ENCODE data around the gene YDJC. TPM values are rescaled to one million over a fixed set of nuclear protein-coding genes. Genes with fewer than 3 reads are reported as not detected.
"Not testable (repeated sequence)": the region's sequence is repeated elsewhere in the genome, so short reads cannot be mapped to it uniquely, and the experiment has no call there.

Gene YDJC
- total RNA-seq, 1 donor from 2014 or later, result 46.8 TPM

DNA sequence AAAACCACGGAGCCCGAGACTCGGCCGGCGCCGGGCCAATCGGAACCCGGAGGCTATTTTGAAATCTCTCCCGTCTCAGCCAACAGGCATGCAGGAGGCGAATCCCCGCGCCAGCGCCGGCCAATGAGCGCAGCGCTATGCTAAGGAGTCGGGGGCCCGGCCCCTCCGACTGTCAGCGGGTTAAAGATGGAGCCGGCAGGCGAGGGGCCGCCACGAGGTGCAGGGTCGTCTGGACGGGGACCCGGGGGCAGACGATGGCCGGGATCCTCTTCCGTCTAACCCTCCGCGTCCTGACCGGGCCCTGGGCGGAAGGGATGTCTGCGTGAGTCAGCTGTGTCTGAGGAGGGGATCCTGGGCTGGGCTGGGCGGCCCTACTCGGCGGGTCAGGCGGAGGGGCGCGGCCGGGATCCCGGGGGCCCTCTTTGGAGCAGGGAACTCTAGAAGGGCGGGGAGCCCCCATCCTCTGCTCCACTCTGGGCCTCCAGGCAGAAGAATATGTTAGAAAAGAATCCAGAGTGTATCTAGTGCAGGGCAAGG, 22.3 kb upstream of the YDJC start:
- DNase-seq (ENCODE audit: extremely low read depth, low read depth, low spot score), result no peak

DNA sequence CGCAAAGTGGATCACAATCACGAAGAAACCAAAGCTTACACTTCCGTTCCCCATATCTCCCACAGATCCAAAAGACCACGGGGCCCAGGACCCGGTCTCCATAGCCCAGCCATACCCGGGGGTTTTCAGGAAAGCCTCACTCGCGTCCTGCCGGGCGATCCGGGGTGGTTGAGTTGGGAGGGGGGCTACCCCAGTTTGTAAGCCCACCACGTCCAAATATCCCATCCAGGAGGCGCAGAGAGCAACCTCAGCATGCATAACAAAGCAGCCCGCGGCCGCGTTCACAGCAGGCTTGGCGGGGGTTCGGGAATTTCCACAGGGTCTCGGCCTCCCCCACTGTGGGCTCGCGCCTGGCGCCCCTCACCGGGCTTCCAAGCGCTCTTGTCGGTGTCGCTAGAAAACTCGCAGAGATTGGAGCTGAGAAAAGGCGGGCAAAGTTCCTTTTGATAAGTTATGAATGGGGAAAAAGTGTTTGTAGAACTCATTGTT, 21.7 kb upstream of the YDJC start:
- DNase-seq (ENCODE audit: extremely low read depth, low read depth, low spot score), result no peak

DNA sequence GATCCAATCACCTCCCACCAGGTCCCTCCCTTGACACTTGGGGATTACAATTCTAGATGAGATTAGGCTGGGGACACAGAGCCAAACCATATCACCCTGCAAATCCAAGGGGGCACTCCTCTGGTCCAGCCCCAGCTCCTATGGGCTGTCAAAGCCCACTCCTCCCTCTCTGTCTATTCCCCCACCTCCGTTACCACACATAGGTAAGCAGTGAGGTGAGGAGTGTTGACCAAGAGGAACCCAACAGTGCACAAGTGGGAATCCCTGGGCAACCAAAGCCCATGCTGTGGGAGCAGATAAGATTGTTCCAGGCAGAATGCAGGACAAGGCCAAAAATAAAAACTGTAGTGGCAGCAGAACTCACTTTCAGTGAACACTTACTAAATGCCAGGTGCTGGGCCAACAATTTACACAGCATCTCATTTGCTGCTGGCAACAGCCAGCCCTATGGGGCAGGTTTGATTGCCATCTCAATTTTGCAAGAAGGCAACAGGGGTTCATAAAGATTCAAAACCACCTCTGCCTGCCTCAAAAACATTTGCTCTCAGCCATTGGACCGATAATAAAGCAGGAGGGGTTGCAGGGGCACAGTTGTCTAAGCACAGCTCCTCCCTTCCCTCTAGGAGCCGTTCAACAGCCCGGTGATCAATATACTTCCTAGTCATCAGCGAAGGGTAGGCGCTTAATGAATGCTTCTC, 21.1 kb upstream of the YDJC start:
- no peak for DNase-seq (ENCODE audit: extremely low read depth, low read depth, low spot score)

DNA sequence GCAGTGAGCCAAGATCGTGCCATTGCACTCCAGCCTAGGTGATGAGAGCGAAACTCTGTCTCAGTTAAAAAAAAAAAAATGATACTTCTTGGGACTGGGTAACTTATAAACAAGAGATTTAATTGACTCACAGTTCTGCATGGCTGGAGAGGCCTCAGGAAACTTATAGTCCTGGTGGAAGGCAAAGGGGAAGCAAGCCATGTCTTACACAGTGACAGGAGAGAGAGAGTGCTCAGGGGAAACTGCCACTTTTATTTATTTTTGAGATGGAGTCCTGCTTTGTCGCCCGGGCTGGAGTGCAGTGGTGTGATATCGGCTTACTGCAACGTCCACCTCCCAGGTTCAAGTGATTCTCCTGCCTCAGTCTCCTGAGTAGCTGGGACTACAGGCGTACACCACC, 20.5 kb upstream of the YDJC start:
- DNase-seq (ENCODE audit: extremely low read depth, low read depth, low spot score), result no peak

DNA sequence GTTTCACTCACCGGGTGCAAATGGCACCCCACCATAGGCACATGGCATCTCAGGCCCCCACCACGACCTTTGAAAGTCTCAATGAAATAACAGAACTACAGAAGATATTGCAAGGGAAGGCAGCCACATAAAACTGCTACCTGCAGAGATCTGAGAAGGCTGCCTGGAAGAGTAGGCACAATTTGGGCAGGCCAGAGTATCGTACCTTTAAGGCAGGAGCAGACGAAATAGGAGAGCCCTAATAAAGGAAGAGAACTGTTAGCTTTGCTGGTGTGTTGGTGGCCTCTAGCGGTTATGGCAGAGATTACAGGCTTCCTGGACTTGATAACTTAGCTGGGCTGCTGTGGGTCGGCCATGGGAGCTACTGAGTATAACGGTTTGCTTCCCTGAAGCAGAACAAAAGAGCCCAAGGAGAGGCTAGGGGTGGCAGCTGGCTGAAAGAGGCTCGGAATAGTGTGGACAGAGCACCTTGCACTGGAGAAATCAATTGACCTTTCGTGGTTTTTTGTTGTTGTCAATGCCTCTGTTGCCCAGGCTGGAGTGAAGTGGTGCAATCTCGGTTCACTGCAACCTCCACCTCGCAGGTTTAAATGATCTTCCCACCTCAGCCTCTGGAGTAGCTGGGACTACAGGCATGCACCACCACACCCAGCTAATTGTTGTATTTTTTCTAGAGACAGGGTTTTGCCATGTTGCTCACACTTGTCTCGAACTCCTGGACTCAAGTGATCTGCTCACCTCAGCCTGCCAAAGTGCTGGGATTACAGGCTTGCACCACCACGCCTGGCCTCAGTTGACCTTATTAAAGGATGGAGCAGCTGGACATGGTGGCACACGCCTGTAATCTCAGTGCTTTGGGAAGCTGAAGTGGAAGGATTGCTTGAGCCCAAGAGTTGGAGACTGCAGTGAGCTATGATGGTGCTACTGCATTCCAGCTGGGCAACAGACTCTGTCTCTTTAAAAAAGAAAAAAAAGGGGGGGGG, 17.1 kb upstream of the YDJC start:
- no peak for DNase-seq (ENCODE audit: extremely low read depth, low read depth, low spot score)

DNA sequence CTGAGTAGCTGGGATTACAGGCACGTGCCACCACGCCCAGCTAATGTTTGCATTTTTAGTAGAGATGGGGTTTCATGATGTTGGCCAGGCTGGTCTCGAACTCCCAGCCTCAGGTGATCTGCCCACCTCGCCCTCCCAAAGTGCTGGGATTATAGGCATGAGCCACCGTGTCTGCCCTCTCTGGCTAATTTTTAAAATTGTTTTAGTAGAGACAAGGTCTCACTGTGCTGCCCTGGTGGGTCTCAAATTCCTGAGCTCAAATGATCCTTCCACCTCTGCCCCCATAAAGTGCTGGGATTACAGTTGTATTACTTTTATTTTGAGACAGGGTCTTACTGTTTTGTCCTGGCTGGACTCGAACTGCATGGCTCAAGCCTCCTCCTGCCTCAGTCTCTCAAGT, 15.7 kb upstream of the YDJC start:
- DNase-seq (ENCODE audit: extremely low read depth, low read depth, low spot score), result not testable (repeated sequence)

DNA sequence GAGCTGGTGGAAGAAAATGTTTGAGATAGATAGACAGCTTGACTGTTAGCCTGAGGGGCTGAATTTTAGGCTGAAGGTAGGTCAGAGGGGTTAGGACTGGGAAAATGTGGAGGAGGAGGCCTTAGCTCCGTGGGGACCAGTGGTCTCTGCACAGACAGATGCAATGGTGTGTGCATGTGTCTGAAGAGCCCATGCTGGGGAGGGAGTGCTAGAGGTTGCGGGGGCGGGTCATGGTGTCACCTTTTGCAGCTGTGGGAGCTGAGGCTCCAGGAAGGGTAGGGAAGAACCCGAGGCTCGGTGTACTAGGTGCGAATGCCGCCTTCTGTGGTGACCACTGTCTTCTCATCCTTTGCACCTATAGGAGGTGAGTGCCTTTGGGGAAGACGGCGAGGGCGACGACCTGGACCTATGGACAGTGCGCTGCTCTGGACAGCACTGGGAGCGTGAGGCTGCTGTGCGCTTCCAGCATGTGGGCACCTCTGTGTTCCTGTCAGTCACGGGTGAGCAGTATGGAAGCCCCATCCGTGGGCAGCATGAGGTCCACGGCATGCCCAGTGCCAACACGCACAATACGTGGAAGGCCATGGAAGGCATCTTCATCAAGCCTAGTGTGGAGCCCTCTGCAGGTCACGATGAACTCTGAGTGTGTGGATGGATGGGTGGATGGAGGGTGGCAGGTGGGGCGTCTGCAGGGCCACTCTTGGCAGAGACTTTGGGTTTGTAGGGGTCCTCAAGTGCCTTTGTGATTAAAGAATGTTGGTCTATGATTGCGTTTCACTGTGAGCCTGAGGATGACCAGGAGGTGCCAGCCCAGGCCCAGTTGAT, 13.9 kb upstream of the YDJC start:
- no peak for DNase-seq (ENCODE audit: extremely low read depth, low read depth, low spot score)

DNA sequence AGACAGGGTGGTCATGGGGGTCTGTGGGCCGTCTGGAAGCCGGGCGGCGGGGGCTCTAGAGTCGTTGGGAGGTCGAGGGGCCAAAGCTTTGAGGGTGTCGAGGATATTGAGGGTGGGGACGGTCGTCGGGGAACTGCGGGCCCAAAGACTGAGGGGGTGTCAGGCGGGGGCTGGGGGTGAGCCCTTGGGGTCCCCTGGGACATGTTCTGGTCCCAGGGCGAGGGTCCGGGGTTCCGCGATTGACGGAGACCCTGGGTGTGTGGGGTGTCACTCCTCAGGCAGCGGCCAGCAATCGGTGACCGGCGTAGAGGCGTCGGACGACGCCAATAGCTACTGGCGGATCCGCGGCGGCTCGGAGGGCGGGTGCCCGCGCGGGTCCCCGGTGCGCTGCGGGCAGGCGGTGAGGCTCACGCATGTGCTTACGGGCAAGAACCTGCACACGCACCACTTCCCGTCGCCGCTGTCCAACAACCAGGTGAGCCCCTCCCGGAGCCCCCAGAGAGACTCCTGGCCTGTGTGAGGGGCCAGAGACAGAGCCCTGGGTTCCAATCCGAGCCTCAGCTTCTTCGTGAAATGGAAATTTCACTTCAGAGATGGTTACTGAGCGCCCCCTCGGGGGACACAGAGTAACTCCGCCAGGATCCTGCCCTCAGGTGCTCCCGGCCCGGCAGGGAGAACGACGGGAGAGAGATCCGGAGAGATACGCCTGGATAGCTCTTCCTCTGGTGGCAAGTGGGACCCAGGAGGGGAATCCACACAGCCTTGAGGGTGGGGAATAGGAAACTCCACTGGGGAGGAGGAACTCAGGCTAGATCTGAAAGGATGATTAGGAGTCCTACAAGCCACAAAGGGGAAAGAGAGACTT, 13.0 kb upstream of the YDJC start:
- DNase-seq (ENCODE audit: extremely low read depth, low read depth, low spot score), result no peak

DNA sequence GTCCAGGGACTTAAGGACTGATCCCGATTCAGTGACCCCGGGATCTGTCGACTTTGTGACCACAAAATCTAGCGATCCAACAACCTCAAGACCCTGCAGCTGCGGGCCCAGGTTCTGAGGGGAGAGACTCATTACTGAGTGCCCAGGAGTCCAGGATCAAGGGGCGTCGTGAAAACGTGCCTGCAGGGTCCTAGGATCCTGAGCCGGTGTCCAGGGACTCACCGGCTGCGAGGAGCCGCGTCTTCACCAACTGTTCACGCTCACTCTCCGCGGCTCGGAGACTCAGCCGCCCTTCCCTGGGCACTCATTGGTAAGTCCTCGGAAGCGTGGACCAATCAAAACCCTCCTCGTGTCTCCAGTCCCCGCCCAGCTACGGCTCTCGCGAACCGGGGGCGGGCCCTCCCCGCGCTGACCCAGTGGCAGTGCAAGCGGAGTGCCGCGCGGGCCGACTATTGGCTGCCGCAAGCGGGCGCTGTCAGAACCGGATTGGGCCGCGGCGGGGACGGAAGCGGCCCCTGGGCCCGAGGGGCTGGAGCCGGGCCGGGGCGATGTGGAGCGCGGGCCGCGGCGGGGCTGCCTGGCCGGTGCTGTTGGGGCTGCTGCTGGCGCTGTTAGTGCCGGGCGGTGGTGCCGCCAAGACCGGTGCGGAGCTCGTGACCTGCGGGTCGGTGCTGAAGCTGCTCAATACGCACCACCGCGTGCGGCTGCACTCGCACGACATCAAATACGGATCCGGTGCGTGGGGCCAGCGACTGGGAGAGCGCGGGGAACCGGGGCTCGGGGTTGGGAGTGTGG, 12.2 kb upstream of the YDJC start, which contains the start of gene SDF2L1:
TSS of gene SDF2L1 (plus strand) at position 514 of the 795 bp plus-strand sequence. CDS start at position 549, 35 bp downstream.
- peak; percentile 88 for DNase-seq (ENCODE audit: extremely low read depth, low read depth, low spot score)

DNA sequence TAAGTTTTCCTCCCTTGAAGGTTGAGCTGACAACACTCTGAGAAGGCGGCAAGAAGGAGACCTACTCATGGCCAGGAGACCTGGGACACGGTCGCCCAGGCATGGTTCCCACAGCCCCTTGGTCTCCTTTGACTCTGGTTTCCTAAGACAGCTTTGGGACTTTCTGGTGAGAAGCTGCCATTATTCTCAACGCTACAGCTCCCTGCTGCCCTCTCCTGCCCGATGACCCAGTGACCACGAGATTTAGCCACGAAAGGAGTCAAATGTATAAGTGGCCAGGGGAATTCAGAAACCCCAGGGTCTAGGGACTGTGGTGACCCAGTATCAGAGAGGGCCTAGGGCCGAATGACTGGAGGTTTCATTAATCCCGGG, 11.6 kb upstream of the YDJC start:
- no peak for DNase-seq (ENCODE audit: extremely low read depth, low read depth, low spot score)

DNA sequence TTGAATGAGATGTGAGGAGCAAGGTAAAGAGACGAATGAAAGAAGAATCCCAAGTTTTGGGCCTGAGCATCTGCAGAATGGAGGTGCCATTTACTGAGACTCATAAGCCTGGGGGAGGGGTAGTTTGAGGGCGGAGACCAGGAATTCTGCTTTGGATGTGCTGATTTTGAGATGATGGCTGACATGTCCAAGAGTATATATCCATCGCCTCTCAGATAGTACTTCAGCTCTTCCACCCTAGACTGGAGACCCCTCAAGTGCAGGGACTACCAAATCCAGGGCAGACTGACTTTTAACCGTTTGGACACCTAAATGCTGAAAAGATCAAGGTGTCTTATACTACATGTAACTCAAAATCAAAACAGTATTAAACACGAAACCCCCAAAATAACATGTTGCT, 11.0 kb upstream of the YDJC start:
- DNase-seq (ENCODE audit: extremely low read depth, low read depth, low spot score), result no peak

DNA sequence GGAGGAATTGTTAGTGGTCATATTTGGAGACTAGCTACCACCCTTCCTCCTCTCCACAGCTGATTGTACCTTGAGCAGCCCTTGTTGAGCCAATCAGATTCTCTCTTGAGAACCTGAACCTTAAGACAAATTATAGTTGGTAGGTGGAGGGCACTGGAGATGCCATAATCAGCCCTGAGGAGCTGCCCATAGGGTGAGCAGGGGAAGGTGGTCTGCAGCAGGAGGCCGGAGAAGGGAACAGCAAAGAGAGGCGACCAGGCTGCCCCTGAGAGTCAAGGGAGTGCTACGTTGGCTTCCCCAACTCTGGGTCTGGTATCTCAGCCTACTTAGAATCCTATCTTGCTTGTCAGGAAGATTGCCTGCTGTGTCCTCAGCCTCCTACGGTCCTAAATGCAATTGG, 9.5 kb upstream of the YDJC start:
- DNase-seq (ENCODE audit: extremely low read depth, low read depth, low spot score), result no peak

DNA sequence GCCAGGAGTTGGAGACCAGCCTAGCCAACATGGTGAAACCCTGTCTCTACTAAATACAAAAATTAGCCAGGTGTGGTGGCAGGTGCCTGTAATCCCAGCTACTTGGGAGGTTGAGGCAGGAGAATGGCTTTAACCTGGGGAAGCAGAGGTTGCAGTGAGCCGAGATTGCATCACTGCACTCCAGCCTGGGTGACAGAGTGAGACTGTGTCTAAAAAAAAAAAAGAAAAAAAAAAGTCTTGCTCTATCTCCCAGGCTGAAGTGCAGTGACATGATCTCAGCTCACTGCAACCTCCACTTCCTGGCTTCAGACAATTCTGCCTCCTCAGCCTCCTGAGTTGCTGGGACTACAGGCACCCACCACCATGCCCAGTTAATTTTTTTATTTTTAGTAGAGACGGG, 7.6 kb upstream of the YDJC start:
- DNase-seq (ENCODE audit: extremely low read depth, low read depth, low spot score), result not testable (repeated sequence)

DNA sequence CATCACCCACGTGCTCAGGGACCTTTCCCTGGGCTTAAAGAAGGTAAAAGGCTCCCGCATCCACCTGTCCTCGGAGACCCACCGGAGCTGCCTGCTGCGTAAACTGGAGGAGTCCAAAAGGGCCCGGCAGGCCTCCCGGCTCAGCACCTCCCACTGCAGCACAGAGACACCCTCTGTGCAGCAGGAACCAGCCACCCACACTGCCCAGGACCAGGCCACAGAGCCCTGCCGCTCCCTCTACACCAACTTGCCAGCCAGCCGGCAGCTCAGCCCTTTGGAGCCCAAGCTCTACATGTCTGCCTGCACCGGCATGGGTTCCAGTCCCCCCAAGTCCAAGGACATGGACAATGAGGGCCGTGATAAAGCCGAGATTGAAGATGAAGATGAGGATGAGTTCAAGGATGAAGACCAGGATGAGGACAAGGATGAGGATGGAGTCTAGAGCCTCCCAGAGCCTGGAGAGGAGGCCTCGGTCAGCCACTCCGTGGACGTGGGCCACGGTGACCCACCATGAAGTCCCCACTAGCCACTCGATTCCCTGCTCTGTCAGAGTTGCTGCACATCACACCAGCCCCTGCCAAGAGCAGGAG, 6.9 kb upstream of the YDJC start:
- no peak for DNase-seq (ENCODE audit: extremely low read depth, low read depth, low spot score)

DNA sequence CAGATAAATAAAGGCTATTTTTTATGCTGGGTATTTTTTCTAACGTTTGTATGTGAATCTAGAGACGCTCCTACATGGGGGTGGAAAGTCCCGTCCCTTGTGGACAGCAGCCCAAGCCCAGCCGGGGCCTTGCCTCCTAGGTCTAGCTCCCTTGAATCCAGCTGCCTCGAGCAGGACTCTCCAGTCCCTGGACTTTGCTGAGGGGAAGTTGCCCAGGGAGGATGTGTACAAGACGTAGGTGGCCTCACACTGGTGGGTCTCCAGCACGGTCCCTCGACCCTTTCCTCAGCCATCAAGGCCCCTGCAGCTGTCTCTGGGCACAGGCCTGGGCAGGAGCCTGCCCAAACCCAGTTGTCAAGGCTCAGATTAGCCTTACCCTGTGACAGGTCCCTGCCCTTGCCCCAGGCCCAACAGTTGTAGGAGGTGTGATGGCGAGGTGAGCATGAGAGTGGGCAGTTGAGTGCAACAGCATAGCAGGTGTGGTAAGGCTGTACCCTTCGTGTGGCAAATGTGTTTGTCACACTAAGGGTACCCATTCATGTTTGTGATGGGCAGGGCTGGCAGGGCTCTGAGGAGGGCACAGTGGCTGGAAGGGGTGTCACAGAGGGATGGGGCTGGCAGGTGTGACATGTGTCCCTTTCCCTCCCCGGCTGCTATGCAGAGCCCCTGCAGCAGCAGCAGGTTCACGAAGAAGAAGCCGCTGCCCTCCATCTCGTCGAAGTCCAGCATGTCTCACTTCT, 6.1 kb upstream of the YDJC start:
- no peak for DNase-seq (ENCODE audit: extremely low read depth, low read depth, low spot score)

DNA sequence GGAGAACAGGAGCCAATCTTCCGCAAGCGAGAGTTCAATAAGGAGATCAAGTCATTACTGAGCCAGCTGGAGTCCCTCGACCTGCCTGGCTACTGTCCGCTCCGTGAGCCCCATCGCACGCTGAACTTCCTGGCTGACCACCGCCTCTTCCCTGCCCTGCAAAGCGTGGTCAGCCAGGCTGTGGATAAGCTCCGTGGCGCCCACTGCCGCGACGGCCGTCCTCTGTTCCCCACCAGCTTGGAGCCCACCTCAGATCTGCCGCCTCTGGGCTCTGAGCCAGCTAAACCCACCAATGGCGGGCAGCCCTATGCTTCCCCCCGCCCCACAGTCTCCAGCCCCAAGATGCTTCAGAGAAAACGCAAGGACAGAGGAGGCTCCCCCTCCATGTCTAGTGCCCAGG, 5.0 kb upstream of the YDJC start:
- no peak for DNase-seq (ENCODE audit: extremely low read depth, low read depth, low spot score)

DNA sequence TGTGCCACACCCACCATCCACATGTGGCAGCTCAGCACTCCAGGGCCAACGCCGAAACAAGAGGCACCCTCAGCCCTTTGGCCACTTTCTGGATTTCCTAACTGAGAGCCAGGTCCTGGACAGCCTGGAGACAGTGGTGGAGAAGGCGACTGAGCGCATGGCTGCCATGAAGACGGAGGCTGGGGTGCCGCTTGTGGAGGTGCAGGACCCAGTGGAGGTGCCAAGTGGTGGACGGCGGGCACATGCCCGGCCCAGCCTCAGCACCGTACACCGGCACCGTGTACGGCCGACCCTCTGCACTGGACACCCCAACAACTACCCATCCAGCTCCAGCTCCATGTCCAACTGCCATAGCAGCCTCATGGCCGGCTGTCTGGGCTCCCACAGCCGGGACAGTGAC, 4.3 kb upstream of the YDJC start:
- no peak for DNase-seq (ENCODE audit: extremely low read depth, low read depth, low spot score)

DNA sequence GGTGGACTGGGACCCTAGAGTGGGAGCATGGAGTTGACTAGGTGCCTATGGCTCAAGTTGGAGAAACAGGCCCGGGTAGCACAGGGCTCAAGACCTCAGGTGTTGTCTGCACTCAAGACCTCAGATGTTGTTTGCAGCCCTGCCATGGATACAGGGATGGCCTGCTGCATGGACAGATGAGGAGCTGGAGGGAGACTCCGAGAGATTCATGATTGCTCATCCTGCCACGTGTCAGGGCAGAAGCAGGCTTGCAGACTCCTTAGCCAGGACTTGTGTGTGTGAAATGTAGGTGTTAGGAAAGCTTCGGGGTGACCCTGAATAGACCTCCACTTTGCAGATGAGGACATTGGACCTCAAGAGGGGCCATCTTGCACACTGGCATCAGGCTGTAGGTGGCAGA, 3.7 kb upstream of the YDJC start:
- DNase-seq (ENCODE audit: extremely low read depth, low read depth, low spot score), result no peak
